GM12892 (cell line): Measurements from ENCODE around the gene COLGALT1.

Experiments
- POLR2A ChIP-seq: IDR thresholded peaks from 2 replicates; pipeline ENCODE4 v1.6.1; 2011; ENCODE audit warnings: low read depth, low read length, control low read depth
- TAF1 ChIP-seq: IDR thresholded peaks from 2 replicates; pipeline ENCODE4 v1.6.1; 2011; ENCODE audit warnings: low read depth, mild to moderate bottlenecking, control low read depth, low read length, borderline replicate concordance

DNA sequence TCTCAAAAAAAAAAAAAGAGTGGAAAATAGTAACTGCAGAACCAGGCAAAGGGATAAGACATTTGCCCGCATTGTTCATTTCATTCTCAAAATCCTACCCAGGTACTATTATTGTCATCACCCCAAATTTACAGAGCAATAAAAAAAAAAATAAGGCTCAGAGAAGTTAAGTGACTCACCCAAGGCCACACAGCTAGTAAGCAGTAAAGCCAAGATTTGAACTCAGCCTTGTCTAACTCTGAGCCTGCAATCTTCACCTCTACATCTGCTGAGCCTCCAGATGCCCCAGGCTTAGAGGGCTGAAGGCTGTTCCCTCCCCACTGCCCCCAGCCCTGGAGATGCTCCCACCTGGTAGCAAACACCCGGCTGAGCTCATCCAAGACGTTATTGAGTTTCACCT, 71.7 kb downstream of the COLGALT1 start:
- TF ChIP-seq POLR2A (no peak), TAF1 (no peak)
